Measurements from ENCODE around the gene ARID1B.

GRCh38 chr6:157185986-157186385 is 408.8 kb downstream of the ARID1B start:
- no peak for TF ChIP-seq CTCF (conservative IDR thresholded peaks at IDR 0.05; ENCODE audit: low read depth, low read length)
- no peak for TF ChIP-seq POLR2A (IDR thresholded peaks at IDR 0.05; ENCODE audit: low read depth, low read length)
- TF ChIP-seq SMC3 (IDR thresholded peaks at IDR 0.05; ENCODE audit: low read depth, low read length) = no peak
- no peak for TF ChIP-seq BHLHE40 (IDR thresholded peaks at IDR 0.05; ENCODE audit: low read depth, low read length)
- TF ChIP-seq MXI1 (IDR thresholded peaks at IDR 0.05; ENCODE audit: borderline replicate concordance, low read depth, low read length) = no peak
- no peak for TF ChIP-seq CHD1 (IDR thresholded peaks at IDR 0.05; ENCODE audit: low read depth, low read length)
- no peak for TF ChIP-seq FOS (IDR thresholded peaks at IDR 0.05; ENCODE audit: low read depth, low read length)
- TF ChIP-seq USF2 (IDR thresholded peaks at IDR 0.05; ENCODE audit: low read depth, low read length) = no peak
- no peak for TF ChIP-seq RFX5 (IDR thresholded peaks at IDR 0.05; ENCODE audit: low read depth, low read length)

Measured in IMR-90 (cell line).